ENCODE measurements around the gene UBL4A. TPM values are rescaled to one million over a fixed set of nuclear protein-coding genes. Genes with fewer than 3 reads are reported as not detected.

UBL4A gene
- polyA plus RNA-seq, 2 of the 4 experiments (the other 2 are of a cell fraction), result 26.4 to 37.7 TPM

DNA sequence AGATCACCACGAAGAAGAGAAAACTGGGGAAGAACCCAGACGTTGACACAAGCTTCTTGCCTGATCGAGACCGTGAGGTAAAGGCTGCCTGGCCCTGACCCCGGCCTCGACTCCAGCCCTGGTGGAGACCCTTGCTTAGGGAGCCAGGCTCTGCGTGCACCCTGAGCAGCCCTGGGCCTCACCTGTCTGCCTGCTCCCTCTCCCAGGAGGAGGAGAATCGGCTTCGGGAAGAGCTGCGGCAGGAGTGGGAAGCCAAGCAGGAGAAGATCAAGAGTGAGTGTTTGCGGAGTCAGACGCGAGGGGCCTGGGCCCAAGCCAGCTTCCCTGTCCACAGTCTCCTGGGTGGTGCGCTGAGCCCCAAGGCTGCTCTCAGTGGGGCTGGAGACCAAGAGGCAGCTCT, 37.9 kb downstream of the UBL4A start:
- Histone ChIP-seq H3K4me3 (no peak overlapping the region), H3K4me1 (peaks cover 9% of the 10 kb centered on the region), H3K27ac (no peak overlapping the region), H3K9me3 (no peaks in the 10 kb centered on the region), H3K4me2 (no peak overlapping the region)
- WGBS (ENCODE audit: missing lambda C conversion rate), result 91% methylated on average over 14 of the region's 14 CpGs
- ChIA-PET CTCF (no interaction called here), POLR2A (no interaction called here)
- TF ChIP-seq NFE2L2 (conservative IDR thresholded peaks at IDR 0.05; ENCODE audit: low read length) (no peak), PHF8 (IDR thresholded peaks at IDR 0.05; ENCODE audit: borderline replicate concordance, low read depth) (no peak), EHF (CRISPR knock-in tag; IDR thresholded peaks at IDR 0.05) (no peak), HDAC2 (IDR thresholded peaks at IDR 0.05) (no peak), NPAS2 (CRISPR knock-in tag; IDR thresholded peaks at IDR 0.05; ENCODE audit: borderline replicate concordance) (no peak), RARB (CRISPR knock-in tag; IDR thresholded peaks at IDR 0.05) (no peak), FOSL2 (IDR thresholded peaks at IDR 0.05) (no peak), FOSL2 (CRISPR knock-in tag; IDR thresholded peaks at IDR 0.05) (no peak), KDM5A (IDR thresholded peaks at IDR 0.05) (no peak)
- TF ChIP-seq, protein P1, sequence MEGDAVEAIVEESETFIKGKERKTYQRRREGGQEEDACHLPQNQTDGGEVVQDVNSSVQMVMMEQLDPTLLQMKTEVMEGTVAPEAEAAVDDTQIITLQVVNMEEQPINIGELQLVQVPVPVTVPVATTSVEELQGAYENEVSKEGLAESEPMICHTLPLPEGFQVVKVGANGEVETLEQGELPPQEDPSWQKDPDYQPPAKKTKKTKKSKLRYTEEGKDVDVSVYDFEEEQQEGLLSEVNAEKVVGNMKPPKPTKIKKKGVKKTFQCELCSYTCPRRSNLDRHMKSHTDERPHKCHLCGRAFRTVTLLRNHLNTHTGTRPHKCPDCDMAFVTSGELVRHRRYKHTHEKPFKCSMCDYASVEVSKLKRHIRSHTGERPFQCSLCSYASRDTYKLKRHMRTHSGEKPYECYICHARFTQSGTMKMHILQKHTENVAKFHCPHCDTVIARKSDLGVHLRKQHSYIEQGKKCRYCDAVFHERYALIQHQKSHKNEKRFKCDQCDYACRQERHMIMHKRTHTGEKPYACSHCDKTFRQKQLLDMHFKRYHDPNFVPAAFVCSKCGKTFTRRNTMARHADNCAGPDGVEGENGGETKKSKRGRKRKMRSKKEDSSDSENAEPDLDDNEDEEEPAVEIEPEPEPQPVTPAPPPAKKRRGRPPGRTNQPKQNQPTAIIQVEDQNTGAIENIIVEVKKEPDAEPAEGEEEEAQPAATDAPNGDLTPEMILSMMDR (IDR thresholded peaks at IDR 0.05), result no peak
- no peak for FAIRE-seq
- no peak for ATAC-seq
- DNase-seq (ENCODE audit: low read depth in 1 of 2, low spot score in 1 of 2), result no peak

GRCh38 chrX:154446430-154446829, 40.0 kb downstream of the UBL4A start:
- no peak for DNase-seq (ENCODE audit: low read depth in 1 of 2, low spot score in 1 of 2)
- peaks cover 12% of the 10 kb centered on the region for H3K4me1 ChIP-seq
- H3K27ac ChIP-seq, result no peak overlapping the region
- ATAC-seq, result no peak
- ChIA-PET CTCF (interaction anchor here (1.1 to 3.0 kb wide), 2 partner anchors 37 to 73 kb away, joined by 4 to 11 read pairs; no protein-coding TSS in a partner anchor), POLR2A (no interaction called here)
- 94% methylated on average over 12 of the region's 12 CpGs for WGBS (ENCODE audit: missing lambda C conversion rate)
- H3K4me2 ChIP-seq, result no peak overlapping the region
- TF ChIP-seq, protein P2, sequence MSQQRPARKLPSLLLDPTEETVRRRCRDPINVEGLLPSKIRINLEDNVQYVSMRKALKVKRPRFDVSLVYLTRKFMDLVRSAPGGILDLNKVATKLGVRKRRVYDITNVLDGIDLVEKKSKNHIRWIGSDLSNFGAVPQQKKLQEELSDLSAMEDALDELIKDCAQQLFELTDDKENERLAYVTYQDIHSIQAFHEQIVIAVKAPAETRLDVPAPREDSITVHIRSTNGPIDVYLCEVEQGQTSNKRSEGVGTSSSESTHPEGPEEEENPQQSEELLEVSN (IDR thresholded peaks at IDR 0.05; ENCODE audit: borderline replicate concordance, low read depth), result no peak
- TF ChIP-seq ZFP36 (IDR thresholded peaks at IDR 0.05; ENCODE audit: borderline replicate concordance, partially characterized antibody) (no peak), TFCP2L1 (CRISPR knock-in tag; IDR thresholded peaks at IDR 0.05) (no peak), EP300 (IDR thresholded peaks at IDR 0.05) (no peak), FOXS1 (CRISPR knock-in tag; IDR thresholded peaks at IDR 0.05) (no peak), FOSB (CRISPR knock-in tag; IDR thresholded peaks at IDR 0.05) (no peak), RFX5 (IDR thresholded peaks at IDR 0.05) (no peak), MAZ (IDR thresholded peaks at IDR 0.05; ENCODE audit: borderline replicate concordance, low read depth, low read length) (no peak), HOXB5 (CRISPR knock-in tag; IDR thresholded peaks at IDR 0.05) (no peak)
- TF ChIP-seq, protein P3, sequence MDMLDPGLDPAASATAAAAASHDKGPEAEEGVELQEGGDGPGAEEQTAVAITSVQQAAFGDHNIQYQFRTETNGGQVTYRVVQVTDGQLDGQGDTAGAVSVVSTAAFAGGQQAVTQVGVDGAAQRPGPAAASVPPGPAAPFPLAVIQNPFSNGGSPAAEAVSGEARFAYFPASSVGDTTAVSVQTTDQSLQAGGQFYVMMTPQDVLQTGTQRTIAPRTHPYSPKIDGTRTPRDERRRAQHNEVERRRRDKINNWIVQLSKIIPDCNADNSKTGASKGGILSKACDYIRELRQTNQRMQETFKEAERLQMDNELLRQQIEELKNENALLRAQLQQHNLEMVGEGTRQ (IDR thresholded peaks at IDR 0.05), result no peak
- TF ChIP-seq, protein P4, sequence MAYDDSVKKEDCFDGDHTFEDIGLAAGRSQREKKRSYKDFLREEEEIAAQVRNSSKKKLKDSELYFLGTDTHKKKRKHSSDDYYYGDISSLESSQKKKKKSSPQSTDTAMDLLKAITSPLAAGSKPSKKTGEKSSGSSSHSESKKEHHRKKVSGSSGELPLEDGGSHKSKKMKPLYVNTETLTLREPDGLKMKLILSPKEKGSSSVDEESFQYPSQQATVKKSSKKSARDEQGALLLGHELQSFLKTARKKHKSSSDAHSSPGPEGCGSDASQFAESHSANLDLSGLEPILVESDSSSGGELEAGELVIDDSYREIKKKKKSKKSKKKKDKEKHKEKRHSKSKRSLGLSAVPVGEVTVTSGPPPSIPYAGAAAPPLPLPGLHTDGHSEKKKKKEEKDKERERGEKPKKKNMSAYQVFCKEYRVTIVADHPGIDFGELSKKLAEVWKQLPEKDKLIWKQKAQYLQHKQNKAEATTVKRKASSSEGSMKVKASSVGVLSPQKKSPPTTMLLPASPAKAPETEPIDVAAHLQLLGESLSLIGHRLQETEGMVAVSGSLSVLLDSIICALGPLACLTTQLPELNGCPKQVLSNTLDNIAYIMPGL (CRISPR knock-in tag; IDR thresholded peaks at IDR 0.05; ENCODE audit: borderline replicate concordance), result no peak
- H3K9me3 ChIP-seq, result no peaks in the 10 kb centered on the region
- FAIRE-seq, result no peak
- H3K4me3 ChIP-seq, result no peak overlapping the region

All from A549 (cell line).